A549 (cell line): Measurements from ENCODE around the gene U2AF1L4.

Experiments
- EHMT2 ChIP-seq: fragments of 200-600 bp; sonication (generic); IDR thresholded peaks from 2 replicates; pipeline ENCODE4 v1.6.1; 2016; ENCODE audit warnings: antibody characterized with exemption, low read depth, mild to moderate bottlenecking, moderate library complexity
- FOSL2 ChIP-seq, 2 experiments: fragments of 450-650 bp in 1 of 2; fragments of >200 bp in 1 of 2; sonication (Bioruptor Twin) in 1 of 2; formaldehyde crosslinking; IDR thresholded peaks; 2 replicates each; pipeline versions ENCODE4 v1.5.0 to v1.6.1; 2016 to 2020; ENCODE audit warnings: mild to moderate bottlenecking in 1 of 2, moderate library complexity in 1 of 2
- HMGXB4 ChIP-seq: fragments of 250-450 bp; sonication (Bioruptor Pico); IDR thresholded peaks from 2 replicates; pipeline ENCODE4 v1.5.0; 2021; ENCODE audit warnings: mild to moderate bottlenecking, moderate library complexity, borderline replicate concordance
- HOXB5 ChIP-seq: fragments of 250-450 bp; sonication (Bioruptor Pico); IDR thresholded peaks from 2 replicates; pipeline ENCODE4 v1.5.0; 2020; ENCODE audit warnings: mild to moderate bottlenecking, moderate library complexity
- MAFK ChIP-seq: fragments of 450-650 bp; IDR thresholded peaks from 2 replicates; pipeline ENCODE4 v1.6.1; 2014; ENCODE audit not compliant: partially characterized antibody
- NFE2L2 ChIP-seq: fragments of 150-350 bp; conservative IDR thresholded peaks from 2 replicates; pipeline ENCODE4 v1.6.1; 2014; ENCODE audit warnings: low read length
- NPAS2 ChIP-seq: fragments of 250-450 bp; sonication (Bioruptor Pico); IDR thresholded peaks from 2 replicates; pipeline ENCODE4 v1.8.0; 2022; ENCODE audit warnings: mild to moderate bottlenecking, moderate library complexity, borderline replicate concordance
- POLR2A ChIP-seq: IDR thresholded peaks from 2 replicates; pipeline ENCODE4 v1.6.1; 2012; ENCODE audit warnings: mild to moderate bottlenecking, low read length
- RNF2 ChIP-seq: fragments of 200-600 bp; sonication (generic); IDR thresholded peaks from 2 replicates; pipeline ENCODE4 v1.6.1; 2016; ENCODE audit warnings: low read depth, mild to moderate bottlenecking, antibody characterized with exemption, moderate library complexity, borderline replicate concordance
- TP53 ChIP-seq: fragments of 250-450 bp; sonication (Bioruptor Pico); IDR thresholded peaks from 2 replicates; pipeline ENCODE4 v1.5.0; 2021; ENCODE audit warnings: mild to moderate bottlenecking, moderate library complexity
- ZFP36 ChIP-seq: fragments of 450-650 bp; IDR thresholded peaks from 2 replicates; pipeline ENCODE4 v1.6.1; 2014; ENCODE audit warnings: borderline replicate concordance; ENCODE audit not compliant: partially characterized antibody
- TF ChIP-seq, protein P1 (sequence below): fragments of >200 bp; sonication (Bioruptor Twin); formaldehyde crosslinking; IDR thresholded peaks from 3 replicates; pipeline ENCODE4 v1.5.1; 2016
- TF ChIP-seq, protein P2 (sequence below): fragments of 450-650 bp; IDR thresholded peaks from 2 replicates; pipeline ENCODE4 v1.6.1; 2014; ENCODE audit warnings: antibody characterized with exemption

DNA sequence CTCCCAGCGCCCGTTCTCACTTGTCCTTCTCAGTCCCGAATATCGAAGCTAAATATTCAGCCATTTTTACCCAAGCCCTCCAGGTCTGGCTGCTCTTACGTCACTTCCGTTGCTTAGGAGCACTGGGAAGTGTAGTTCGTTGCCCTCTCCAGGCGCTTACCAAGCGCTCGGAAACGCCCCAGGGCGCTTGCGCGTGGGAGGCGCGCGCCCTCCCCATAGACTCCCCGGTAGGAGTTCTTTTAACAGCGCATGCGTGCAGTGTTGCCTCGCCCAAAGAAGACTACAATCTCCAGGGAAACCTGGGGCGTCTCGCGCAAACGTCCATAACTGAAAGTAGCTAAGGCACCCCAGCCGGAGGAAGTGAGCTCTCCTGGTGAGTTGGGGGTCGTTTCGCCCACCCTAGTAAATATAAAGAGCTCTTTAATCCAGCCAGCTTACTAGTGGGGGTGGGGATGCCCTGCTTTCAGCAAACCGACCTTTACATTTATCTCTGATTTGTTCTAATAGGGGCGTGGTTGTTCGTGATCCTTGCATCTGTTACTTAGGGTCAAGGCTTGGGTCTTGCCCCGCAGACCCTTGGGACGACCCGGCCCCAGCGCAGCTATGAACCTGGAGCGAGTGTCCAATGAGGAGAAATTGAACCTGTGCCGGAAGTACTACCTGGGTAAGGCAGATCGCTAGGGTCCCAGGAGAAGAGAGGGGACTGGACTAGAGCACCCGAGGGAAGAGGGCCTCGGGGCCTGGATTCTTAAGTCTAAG is at the start of gene U2AF1L4, which contains the start of gene PSENEN:
- TF ChIP-seq HOXB5 (CRISPR knock-in tag) (no peak), FOSL2 (IDR thresholded peaks at IDR 0.05) (no peak), FOSL2 (CRISPR knock-in tag; IDR thresholded peaks at IDR 0.05) (no peak), POLR2A (peak; percentile 67), NPAS2 (CRISPR knock-in tag) (no peak), EHMT2 (no peak), RNF2 (no peak), TP53 (CRISPR knock-in tag) (0 out of 2 replicates have a peak, but pooled peaks have one; percentile 28), NFE2L2 (no peak), HMGXB4 (CRISPR knock-in tag) (no peak), ZFP36 (no peak), MAFK (no peak)
- TF ChIP-seq, protein P1, sequence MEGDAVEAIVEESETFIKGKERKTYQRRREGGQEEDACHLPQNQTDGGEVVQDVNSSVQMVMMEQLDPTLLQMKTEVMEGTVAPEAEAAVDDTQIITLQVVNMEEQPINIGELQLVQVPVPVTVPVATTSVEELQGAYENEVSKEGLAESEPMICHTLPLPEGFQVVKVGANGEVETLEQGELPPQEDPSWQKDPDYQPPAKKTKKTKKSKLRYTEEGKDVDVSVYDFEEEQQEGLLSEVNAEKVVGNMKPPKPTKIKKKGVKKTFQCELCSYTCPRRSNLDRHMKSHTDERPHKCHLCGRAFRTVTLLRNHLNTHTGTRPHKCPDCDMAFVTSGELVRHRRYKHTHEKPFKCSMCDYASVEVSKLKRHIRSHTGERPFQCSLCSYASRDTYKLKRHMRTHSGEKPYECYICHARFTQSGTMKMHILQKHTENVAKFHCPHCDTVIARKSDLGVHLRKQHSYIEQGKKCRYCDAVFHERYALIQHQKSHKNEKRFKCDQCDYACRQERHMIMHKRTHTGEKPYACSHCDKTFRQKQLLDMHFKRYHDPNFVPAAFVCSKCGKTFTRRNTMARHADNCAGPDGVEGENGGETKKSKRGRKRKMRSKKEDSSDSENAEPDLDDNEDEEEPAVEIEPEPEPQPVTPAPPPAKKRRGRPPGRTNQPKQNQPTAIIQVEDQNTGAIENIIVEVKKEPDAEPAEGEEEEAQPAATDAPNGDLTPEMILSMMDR: no peak
- TF ChIP-seq, protein P2, sequence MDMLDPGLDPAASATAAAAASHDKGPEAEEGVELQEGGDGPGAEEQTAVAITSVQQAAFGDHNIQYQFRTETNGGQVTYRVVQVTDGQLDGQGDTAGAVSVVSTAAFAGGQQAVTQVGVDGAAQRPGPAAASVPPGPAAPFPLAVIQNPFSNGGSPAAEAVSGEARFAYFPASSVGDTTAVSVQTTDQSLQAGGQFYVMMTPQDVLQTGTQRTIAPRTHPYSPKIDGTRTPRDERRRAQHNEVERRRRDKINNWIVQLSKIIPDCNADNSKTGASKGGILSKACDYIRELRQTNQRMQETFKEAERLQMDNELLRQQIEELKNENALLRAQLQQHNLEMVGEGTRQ: no peak; the same call in 1 of the 2 replicates
